Metanephros (tissue), 2 donors: ENCODE data around the gene RNF149. TPM values are rescaled to one million over a fixed set of nuclear protein-coding genes. Genes with fewer than 3 reads are reported as not detected.

ENCODE experiments used
- small RNA-seq: library from RNA; depleted of rRNA; stranded (forward); fragments of <200 nt; gene quantifications from one replicate; pipeline ENCODE3, GENCODE V24; 2014; ENCODE audit warnings: low replicate concordance
- total RNA-seq: library from RNA; depleted of rRNA; stranded (reverse); fragments of >200 nt; gene quantifications from one replicate; pipeline ENCODE4 v1.2.3, GENCODE V29; 2014

RNF149 gene
- total RNA-seq = 78.4 TPM

GRCh38 chr2:101308432-101309210, at the start of gene RNF149:
TSS of gene RNF149 (minus strand) at chr2:101308701. CDS start at chr2:101308588, 113 bp downstream.

GRCh38 chr2:101252408-101253012, 56.0 kb downstream of the RNF149 start, which contains the start of gene CNOT11:
TSS of gene CNOT11 (plus strand) at chr2:101252886. CDS start at chr2:101252965, 79 bp downstream.

Small RNA genes within 50 kb of the gene (small RNA-seq; reads per million reads assigned to genes)
- gene MIR5696 (0.21 reads per million), gene SNORD89 (120 reads per million, percentile 98 among the genes with 10 or more reads in this experiment)

Other genes with a start within 250 kb of the RNF149 start
- 34.9 TPM for gene TBC1D8, start 157.3 kb downstream of the RNF149 start, total RNA-seq
- gene CNOT11, start 55.8 kb downstream of the RNF149 start, total RNA-seq = 22.5 TPM
- gene CREG2, start 78.8 kb upstream of the RNF149 start, total RNA-seq = 1.6 TPM
- gene RFX8, start 166.4 kb upstream of the RNF149 start, total RNA-seq = 2.5 TPM